ENCODE measurements around the gene NOX4.
A peak's percentile ranks its signal among the peaks of the same experiment; 100 is the strongest.
"Not testable (repeated sequence)": the region's sequence is repeated elsewhere in the genome, so short reads cannot be mapped to it uniquely, and the experiment has no call there.

Gene NOX4

DNA sequence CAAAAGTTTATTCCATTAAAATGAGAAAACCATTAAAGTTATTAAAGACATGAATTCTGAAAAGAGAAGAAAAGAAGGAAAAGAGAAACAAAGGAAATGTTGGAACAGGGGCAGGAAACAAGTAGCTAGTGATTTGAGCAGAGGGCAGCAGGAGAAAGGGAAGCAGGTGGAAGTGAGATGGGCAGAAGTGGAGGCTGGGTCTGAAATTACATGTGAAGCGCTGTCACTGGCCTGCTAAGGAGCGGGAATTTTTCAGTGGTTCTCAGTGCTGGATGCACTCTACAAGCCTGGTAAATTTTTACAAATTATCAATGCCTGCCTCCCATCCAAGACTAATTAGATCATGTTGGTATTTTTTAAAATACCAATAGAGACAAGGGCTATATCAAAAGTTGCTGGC is 48.4 kb downstream of the NOX4 start:
- Mint-ChIP-seq H3K36me3 (ENCODE audit: low read depth) (peaks cover 22% of the 10 kb centered on the region), H3K27me3 (ENCODE audit: low read depth, poor library complexity) (no peaks in the 10 kb centered on the region), H3K27ac (peak overlapping the region; percentile 39), H3K4me3 (no peak overlapping the region), H3K9me3 (peaks cover 5% of the 10 kb centered on the region), H3K4me1 (no peaks in the 10 kb centered on the region)
- TF ChIP-seq, protein P1, sequence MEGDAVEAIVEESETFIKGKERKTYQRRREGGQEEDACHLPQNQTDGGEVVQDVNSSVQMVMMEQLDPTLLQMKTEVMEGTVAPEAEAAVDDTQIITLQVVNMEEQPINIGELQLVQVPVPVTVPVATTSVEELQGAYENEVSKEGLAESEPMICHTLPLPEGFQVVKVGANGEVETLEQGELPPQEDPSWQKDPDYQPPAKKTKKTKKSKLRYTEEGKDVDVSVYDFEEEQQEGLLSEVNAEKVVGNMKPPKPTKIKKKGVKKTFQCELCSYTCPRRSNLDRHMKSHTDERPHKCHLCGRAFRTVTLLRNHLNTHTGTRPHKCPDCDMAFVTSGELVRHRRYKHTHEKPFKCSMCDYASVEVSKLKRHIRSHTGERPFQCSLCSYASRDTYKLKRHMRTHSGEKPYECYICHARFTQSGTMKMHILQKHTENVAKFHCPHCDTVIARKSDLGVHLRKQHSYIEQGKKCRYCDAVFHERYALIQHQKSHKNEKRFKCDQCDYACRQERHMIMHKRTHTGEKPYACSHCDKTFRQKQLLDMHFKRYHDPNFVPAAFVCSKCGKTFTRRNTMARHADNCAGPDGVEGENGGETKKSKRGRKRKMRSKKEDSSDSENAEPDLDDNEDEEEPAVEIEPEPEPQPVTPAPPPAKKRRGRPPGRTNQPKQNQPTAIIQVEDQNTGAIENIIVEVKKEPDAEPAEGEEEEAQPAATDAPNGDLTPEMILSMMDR (IDR thresholded peaks at IDR 0.05): no peak
- no peak for DNase-seq

DNA sequence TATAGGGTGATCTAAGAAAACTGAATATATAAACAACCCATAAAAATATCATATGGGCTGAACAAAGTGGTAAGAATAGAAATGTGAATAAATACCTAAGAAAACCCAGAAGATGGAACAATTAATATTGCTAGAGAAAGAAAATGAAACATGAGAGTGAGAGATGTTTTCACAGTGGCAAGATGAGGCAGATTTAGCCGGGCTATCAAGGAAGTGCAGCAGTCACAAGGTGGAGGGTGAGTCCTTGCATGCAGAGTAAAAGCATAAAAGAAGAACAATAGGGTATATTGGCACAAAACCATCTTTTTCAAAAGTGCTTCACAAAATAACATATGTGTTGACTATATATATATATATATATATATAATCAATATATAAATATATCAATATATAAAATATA is 49.6 kb downstream of the NOX4 start:
- no peaks in the 10 kb centered on the region for H3K4me1 Mint-ChIP-seq
- peaks cover 16% of the 10 kb centered on the region for H3K36me3 Mint-ChIP-seq (ENCODE audit: low read depth)
- no peak overlapping the region for H3K4me3 Mint-ChIP-seq
- TF ChIP-seq, protein P1 (IDR thresholded peaks at IDR 0.05): no peak
- DNase-seq: no peak
- peak overlapping the region; percentile 8 for H3K27ac Mint-ChIP-seq
- H3K9me3 Mint-ChIP-seq: peaks cover 5% of the 10 kb centered on the region
- H3K27me3 Mint-ChIP-seq (ENCODE audit: low read depth, poor library complexity): no peaks in the 10 kb centered on the region

DNA sequence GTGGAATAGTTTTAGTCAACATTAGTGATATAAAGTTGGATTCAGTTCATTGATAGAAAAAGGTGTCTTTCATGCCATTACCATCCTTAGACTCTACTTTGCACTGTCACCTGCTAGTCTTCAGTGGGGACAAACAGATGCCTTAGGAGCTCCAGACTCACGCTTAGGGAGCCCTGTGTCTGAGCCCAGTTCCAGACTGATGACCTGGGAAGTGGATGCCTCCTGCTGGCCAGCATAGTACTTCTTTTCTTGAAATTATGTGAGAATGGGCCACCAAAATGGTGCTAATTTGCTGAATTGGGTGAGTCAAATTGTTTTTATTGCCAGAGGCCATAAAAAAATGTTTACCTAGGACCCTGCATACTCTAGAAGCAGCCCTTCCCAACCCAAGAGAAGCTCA is 53.9 kb downstream of the NOX4 start:
- no peaks in the 10 kb centered on the region for H3K36me3 Mint-ChIP-seq (ENCODE audit: low read depth)
- H3K27ac Mint-ChIP-seq: no peak overlapping the region
- TF ChIP-seq, protein P1 (IDR thresholded peaks at IDR 0.05): no peak

DNA sequence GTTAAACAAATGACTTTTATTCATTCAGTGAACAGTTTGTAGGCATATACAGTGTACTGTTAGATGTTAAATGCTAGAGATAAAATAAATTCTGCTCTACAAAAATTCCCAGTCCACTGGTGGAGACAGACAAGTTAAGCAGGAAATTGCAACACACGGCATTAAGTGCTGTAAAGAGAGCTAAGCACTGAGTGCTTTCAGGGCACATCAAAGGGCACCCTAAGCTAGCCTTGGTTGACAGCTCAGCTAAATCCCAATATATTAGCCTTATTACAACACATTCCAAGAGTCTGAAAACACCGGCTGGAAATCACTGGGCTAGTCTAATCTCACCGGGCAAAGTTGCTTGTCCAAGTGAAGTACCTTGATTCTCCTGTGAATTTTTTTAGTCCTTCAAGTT is 55.1 kb downstream of the NOX4 start:
- H3K27ac Mint-ChIP-seq: no peak overlapping the region
- H3K27me3 Mint-ChIP-seq (ENCODE audit: low read depth, poor library complexity): peaks cover 3% of the 10 kb centered on the region
- no peaks in the 10 kb centered on the region for H3K9me3 Mint-ChIP-seq
- H3K4me1 Mint-ChIP-seq: peaks cover 9% of the 10 kb centered on the region
- TF ChIP-seq, protein P1 (IDR thresholded peaks at IDR 0.05): no peak
- DNase-seq: peak; percentile 20
- H3K4me3 Mint-ChIP-seq: no peak overlapping the region
- H3K36me3 Mint-ChIP-seq (ENCODE audit: low read depth): peaks cover 8% of the 10 kb centered on the region

More for the DNA sequence above, 53.9 kb downstream of the NOX4 start:
- H3K4me3 Mint-ChIP-seq: no peak overlapping the region
- H3K4me1 Mint-ChIP-seq: peaks cover 9% of the 10 kb centered on the region
- H3K27me3 Mint-ChIP-seq (ENCODE audit: low read depth, poor library complexity): no peaks in the 10 kb centered on the region
- DNase-seq: no peak
- no peaks in the 10 kb centered on the region for H3K9me3 Mint-ChIP-seq

DNA sequence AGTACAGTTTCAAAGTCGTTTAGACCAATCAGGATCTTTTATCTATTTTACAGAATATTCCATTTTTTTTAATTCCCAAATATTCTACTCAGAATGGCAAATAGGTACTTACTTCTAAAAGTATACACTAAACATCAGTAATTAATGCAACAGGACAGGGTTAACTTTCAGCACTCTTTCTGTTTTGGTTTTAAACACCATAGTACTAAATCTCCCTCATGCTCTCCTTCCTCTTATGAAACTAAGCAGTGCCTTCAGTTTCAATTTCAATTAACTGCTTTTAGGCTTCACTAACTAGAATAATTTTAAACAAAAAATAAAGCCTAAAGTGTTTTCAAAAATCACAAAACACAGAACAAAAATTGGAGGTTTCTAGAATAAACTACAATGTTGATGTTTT is 57.9 kb downstream of the NOX4 start:
- TF ChIP-seq, protein P1 (IDR thresholded peaks at IDR 0.05): no peak
- Mint-ChIP-seq H3K4me1 (peaks cover 9% of the 10 kb centered on the region), H3K4me3 (no peak overlapping the region), H3K27ac (no peak overlapping the region), H3K9me3 (no peaks in the 10 kb centered on the region), H3K27me3 (ENCODE audit: low read depth, poor library complexity) (peaks cover 3% of the 10 kb centered on the region), H3K36me3 (ENCODE audit: low read depth) (peaks cover 21% of the 10 kb centered on the region)
- no peak for DNase-seq

DNA sequence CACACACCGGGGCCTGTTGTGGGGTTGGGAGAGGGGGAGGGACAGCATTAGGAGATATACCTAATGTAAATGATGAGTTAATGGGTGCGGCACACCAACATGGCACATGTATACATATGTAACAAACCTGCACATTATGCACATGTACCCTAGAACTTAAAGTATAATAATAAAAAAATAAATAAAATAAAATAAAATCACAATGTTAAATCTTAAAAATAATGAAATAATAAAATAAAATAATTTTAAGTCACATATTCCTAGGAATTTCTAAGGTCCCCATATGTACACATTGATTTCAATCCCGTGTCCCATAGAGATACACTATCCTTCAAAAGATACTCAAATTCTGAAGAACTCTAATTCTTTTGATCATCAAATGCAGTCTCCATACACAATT is 59.0 kb downstream of the NOX4 start:
- not testable (repeated sequence) for H3K4me1 Mint-ChIP-seq; H3K4me3 Mint-ChIP-seq; H3K27me3 Mint-ChIP-seq (ENCODE audit: low read depth, poor library complexity); H3K27ac Mint-ChIP-seq; DNase-seq; H3K9me3 Mint-ChIP-seq
- peaks cover 29% of the 10 kb centered on the region for H3K36me3 Mint-ChIP-seq (ENCODE audit: low read depth)

DNA sequence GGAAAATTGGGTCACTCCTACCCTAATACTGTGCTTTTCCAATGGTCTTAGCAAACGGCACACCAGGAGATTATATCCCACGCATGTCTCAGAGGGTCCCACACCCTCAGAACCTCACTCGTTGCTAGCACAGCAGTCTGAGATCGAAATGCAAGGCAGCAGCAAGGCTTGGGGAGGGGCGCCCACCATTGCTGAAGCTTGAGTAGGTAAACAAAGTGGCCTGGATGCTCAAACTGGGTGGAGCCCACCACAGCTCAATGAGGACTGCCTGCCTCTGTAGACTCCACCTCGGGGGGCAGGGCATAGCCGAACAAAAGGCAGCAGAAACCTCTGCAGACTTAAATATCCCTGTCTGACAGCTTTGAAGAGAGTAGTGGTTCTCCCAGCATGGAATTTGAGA is 64.7 kb downstream of the NOX4 start:
- H3K36me3 Mint-ChIP-seq (ENCODE audit: low read depth): peaks cover 43% of the 10 kb centered on the region
- not testable (repeated sequence) for H3K4me3 Mint-ChIP-seq; H3K4me1 Mint-ChIP-seq; H3K27me3 Mint-ChIP-seq (ENCODE audit: low read depth, poor library complexity); DNase-seq; H3K27ac Mint-ChIP-seq
- H3K9me3 Mint-ChIP-seq: peaks cover 11% of the 10 kb centered on the region
